Measurements from ENCODE around the gene RAPGEF5.
A peak's percentile ranks its signal among the peaks of the same experiment; 100 is the strongest.

The RAPGEF5 gene

DNA sequence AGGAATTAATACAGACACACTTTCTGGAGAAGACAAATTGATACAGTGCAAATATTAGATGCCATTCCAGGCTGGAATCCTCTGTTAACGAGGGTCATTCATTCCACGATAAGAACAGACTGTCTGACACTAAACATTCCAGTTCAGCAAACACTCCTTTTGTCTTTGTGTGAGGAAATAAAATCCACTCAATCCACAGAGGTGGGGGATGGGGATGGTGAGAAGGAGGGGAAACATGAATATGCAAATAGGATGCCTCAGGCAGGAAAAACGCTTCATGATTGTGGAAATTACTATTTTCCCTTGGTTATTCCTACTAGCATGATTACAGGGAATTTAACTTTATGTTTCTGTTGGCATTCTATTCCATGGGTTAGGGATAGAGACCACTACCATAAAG, 214.4 kb downstream of the RAPGEF5 start:
- no peak for DNase-seq

DNA sequence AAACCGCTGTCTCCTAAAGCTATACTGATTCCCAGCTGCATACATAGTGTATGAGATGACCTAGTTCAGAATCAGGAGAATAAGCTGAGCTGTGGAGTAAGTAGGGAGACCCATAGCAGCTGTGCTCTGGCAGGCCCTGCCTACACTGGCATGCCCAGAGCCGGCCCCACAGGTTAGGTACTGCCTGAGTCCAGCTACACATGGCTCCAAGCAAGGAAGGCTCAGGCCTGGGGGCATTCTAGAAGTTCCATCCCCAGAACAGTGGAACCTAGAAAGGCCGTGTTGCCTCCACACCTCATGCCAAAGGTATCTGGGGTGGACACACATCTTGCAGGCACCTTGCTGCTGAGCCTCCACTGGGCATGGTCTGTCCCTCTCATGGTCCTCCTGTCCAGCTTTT, 215.6 kb downstream of the RAPGEF5 start:
- DNase-seq: no peak

DNA sequence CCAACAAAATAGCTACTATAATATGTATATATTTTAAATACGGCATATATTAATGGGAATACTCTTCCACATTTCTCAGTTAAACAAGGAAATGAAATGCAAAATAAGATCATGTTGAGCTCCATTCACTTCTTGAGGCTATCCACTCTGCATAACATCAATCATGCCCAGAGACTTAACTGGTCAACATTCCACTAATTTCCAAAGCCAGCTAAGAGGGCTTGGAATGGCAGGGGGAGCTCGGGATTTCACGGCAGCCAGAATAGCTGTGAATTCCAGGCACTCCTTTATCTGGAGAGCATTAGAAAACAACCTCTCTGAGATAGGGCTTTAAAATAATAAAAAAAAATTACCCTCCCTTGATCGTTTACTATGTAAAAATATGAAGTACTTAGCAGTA, 216.4 kb downstream of the RAPGEF5 start:
- no peak for DNase-seq

DNA sequence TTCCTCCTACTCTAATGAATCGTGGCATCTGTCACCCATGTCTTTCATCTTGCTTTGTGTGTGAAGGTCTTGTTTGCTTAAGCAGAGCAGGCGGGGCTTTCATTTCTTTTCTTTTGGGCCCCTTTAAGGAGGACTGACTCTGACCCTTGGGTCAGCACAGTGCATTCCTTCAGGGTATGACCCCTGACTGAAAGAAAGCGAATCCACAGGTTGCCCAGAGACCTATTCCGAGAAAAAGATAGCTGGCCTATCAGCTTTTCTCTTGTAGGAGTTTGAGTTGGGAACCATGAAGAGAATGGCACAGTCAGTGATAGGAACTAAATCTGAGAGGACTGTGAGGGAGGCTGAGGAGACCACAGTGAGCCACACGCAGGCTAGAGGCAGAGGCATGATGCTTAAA, 218.1 kb downstream of the RAPGEF5 start:
- no peak for DNase-seq

DNA sequence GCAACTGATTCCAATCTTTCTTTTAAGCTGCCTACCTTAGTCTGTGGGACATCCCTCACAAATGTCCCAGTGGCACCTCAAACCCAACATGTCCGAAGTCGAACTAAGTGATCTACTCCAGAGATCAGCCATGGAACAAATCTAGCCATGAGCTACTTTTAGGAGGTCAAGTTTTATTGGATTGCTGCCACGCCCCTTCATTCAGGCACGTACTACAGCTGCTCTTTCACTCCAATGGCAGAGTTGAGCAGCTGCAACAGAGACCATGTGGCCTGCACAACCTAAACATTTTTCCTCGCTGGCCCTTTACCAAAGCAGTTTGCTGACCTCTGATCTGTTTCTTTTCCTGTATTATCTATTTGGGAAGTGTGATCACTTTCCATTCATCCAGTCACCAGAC, 218.8 kb downstream of the RAPGEF5 start:
- DNase-seq: no peak

DNA sequence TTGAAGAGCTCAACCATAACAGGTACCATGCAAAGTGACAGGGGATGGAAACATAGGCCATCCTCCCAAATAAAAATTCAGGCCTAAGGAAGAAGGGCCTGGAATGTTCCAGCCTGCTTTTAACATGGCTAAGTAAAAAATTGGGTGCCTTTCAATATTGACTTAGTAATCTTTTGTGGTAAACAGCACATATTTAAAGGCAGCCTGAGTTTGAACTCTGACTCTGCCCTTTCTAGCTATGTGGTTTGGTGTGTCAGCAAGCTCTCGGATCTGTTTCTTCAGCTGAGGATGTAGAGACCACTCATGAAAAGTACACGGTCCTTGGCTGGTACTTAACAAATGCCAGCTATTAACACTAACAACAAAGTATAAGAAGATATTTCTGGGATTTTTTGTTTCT, 219.5 kb downstream of the RAPGEF5 start:
- no peak for DNase-seq

DNA sequence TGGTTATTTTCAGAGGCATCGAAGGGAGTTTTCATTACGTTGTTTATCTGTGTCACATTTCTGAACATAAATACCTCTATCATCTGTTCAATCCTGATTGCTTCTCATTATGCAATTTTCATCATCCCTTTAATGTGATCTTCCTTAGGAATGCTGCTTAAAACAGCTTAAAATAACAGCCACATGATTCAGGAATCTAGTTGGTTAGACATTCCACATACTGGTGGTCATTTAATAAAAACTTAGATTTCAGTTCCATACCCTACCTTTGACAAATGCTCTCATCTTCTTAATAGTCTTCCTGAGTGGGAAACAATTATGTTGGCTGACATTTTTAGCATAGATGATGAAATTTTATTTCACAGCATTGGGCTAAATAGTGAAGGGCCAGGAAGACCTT, 219.9 kb downstream of the RAPGEF5 start:
- no peak for DNase-seq

DNA sequence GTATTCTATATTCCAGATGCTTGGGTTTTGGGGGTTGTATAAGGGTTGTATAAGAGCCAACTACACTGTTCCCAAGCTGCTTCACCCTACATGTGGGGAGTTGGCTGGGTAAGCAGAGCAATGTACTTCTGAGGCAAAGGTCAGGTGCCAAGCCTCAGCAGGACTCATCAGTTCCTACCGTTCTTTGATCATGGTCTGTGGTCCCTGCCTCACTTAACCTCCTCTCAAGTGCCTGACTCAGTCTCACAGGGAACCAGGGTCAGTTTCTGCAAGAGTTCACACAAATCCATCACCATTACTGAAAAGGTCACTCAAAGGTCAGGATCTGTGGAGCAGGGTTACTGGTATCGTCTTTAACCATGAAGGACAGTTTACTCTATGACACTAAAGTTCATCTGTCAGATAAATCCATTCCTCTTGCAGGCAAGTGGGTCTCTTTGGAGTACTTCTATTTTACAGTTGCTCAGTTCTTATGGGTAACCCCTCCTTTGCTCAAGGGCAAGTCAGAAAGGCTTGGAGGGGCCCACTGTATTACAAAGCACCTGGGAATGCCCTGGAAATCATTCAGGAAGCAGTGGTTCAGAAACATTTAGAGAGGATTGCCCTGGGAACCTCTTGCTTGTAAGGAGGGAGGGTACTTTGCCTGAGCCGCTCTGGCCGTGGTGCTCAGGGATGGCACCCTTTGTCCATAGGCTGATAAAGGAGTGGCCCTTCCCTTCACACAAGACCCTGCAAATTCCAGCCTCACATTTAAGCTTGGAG, 227.0 kb downstream of the RAPGEF5 start:
- DNase-seq: no peak

DNA sequence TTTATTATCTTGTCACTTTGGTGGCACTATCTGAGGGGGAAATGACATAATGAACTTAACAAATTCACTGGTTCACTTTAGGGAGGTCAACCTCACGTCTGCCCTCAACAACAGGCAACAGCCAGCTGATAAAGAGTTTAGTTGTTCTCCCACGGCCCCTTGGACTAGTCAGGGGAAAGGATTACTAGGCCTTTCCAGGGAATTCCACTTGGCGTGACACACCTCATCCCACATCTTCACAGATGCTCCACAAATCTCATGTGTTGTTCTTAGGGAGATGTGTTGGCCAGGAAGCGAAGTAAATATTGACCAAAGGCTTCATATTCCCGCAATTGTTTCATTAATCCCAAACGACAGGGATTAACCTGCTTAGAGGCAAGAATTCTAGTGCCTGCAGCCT, 227.8 kb downstream of the RAPGEF5 start:
- no peak for DNase-seq

DNA sequence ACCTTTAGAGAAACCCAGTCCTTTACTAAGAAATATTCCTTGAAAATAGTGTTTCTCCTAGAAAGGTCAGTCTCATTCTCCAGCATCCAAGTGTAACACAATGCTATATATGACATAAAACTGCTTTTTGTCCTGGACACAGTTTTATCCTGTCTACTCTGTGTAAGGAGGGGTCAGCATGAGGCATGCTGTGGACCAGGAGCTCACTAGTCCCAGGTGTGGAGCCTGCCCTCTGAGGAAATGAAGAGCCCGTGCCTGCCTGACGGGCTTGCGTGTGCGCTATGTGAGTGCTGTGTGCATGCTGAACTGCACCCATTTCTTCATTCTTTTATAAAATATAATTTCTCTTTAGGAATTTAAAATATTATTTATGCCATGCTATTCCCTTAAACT, 228.4 kb downstream of the RAPGEF5 start:
- DNase-seq: no peak

DNA sequence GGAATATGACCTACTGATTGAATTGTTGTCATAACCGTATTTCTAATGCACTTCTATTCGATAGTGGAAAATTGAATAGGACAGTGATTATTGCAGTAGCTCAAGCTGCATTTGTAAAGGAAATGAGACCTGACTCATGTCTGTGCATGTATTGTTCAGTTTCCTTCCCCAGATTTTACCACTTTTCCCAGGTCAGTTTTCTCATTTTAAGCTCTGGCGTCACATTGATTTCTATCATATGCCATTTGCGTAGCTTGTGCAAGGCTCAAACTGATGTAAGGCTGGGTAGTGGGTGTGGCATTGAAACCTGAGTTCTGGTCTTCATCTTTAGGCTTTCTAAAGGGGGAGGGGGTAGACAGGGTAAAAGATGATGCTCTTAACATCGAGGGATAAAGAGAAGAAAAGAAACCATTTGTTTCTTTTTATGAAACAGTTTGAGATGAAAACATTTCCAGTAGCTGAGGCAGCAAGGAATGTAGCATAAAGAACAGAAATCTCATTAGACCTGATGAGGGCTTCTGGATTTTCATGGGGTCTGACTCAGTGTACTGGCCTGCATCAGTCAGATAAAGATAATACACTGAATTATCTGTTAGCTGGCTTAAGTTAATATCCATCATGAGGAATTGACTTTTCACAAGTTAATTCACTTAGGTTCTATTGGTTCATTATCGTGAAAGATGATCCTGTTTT, 229.0 kb downstream of the RAPGEF5 start:
- no peak for DNase-seq

DNA sequence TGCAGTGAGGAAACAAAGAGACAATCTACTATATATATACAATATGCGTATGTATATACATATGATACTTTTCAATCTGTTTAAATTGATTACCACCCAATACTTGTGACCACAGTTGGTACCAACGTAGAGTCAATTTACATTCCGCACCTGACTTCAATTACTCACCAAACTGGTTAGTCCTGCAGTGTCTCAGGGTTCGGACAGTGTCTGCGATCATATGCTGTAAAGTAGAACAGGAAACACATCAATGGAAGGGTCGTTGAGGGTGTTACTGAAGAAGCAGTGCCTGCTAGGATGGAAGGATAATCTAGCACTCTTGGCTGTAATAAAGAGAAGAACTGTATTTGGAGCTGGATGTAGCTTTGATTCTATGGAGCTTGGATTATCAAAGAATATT, 231.5 kb downstream of the RAPGEF5 start:
- peak; percentile 47 for DNase-seq

DNA sequence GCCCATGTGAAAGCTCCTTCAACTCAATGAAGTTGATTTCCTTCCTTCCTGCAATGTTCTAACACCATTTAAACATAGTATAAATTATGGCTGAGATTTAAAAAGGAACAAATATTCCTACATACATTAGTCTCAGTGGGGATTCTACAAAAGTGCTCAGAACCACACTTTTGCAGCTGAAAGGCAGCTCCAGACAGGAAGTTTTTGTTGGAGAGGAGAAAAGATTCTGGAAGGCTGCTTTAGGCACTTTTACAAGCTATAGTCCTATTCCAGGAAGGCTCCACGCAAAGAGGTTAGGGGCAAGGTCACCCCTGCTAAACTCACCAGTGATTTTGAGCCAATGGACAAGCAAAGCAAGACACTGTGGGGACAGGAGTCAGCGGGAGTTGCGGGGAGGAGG, 232.0 kb downstream of the RAPGEF5 start:
- DNase-seq: no peak

DNA sequence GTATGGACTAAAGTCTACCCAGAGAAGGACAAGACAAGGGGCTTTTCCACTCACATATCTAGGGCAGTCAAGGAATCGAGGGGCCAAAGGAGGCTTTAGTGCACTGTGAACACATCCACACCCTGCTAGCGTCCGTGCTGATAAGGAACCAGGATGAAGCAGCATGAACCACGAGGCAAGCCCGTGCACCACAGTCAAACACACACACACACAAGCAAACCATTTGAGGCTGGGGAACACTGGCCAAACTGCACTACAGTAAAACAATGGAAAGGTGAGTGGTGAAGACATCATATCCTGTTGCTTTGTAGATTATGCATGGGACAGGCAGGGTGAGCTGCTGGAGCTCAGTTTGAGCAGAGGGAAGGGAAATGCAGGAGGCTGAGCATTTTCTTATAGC, 233.8 kb downstream of the RAPGEF5 start:
- no peak for DNase-seq

DNA sequence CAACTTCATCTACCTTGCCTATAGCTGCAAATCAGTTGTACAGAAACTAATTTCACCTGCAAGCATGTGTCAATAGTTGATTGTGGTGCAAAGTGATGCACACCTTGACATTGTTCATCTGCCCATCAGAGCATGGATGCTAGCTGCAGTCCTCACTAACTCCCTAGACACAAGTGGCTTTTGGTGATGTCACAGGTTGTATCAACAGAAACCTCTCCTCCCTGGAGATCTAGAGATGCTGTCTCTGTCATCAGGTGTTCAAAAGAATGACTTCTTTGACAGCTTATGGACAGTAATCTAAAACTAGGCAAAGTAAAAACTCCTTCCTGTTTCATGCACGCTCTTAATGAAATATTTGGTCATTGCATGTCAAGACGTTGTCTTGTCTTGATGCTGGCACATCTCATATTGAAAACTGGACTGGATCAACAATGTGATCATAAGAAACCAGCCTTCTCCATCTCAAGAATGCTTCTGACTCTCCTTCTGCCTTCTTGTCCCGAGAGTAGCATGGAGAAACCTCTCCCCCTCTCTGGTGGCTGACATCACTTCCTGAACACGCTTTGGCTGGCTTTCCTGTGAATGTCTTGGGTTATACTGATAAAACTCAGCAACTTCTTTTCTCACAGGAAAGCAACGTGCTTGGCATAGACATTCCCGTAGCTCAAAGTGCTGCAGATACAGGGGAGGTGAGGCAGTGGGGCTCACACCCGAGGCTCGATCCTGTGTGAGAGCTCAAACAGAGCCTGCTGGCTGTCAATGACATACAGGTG, 235.1 kb downstream of the RAPGEF5 start:
- no peak for DNase-seq

DNA sequence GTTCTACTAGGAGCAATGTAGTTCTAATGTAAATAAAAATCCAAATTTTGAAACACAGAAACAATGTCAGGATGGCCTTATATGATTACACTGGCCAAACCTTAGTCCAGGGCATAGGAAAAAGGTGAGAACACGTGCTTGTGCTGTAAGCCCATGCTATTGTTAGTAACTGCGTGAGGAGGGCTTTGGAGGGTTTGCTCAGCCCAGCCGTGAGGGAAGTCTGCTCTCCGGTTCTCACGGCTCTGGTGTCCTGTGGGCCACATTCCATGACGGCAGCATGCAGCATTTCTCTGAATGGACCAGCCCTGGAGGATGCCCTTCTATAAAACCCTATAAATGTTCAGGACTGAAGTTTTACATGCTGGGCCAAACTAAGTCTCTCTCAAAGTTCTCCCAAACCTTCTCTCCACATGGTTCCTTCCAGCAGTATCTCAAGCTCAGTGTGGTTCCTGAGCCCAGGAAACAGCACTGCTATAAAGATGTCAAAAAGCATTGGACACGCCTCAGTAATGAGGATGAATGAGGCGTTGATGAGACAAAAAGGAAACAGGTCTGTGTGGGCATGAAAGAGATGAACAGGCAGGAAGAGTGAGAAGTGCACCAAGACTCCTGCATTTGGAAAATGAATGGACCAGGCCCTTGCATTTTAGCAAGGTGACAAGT, 236.4 kb downstream of the RAPGEF5 start:
- no peak for DNase-seq

DNA sequence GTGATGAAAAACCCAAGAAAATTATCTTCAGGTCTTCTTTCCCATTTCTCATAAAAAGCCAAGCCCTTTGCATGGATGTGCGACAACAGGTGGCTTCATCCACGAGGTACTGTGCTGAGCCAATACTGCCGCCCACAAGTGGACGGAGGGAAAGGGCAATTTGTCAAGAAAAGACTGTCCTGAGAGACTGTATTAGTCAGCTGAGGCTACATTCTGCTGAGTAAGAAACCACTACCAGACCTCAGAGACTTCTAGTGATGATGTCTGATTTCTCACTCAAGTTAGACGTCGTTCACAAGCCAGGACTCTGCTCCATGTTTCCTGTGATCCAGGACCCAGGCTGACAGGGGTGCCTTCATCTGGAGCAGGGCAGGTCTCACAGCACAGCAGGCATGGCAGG, 239.7 kb downstream of the RAPGEF5 start:
- no peak for DNase-seq

DNA sequence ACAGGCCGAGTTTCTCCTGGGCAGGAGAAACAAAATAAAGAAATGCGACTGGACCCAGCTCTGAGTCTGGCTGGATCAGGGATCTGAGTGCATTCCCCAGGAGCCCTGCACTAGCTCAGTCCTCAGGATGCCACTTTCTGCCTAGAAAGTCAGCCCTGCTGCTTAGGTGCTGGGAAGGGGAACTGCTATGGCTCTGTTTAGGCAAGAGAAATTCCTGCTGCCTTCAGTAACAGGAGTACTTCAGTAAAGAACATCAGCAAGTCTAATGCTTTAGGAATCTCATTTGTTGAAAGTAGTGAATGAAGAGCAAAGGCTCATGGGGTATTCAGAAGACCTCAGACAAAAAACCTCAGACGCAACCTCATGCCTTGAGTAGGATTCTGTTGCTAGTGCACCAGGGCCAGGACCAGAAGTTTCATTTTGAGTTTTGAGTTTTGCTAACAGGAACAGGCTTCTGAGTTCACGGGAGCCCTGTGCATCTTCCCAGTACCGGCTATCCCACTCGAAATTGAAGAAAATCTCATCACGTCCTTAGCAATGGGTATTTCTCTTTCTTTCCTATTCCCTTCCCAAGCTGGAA, 240.4 kb downstream of the RAPGEF5 start:
- DNase-seq: no peak

DNA sequence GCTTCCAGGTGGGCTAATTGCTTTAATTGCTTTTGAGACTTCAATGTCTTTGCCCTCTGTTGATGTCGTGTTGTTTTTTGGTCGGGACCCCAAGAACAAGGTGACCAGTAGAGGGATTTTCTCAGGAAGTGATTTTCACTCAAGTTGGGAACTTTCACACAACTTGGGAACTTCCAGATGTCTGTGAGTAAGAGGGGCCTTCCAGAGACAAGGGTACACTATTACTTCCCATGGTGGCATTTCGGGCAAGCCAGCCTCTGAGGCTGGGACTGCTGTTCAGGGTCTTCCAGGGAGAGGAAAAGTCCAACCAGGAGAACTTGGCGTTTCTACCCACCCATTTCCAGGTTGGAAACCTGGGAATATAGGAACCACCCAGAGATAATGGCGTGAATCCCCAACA, 241.3 kb downstream of the RAPGEF5 start:
- no peak for DNase-seq

DNA sequence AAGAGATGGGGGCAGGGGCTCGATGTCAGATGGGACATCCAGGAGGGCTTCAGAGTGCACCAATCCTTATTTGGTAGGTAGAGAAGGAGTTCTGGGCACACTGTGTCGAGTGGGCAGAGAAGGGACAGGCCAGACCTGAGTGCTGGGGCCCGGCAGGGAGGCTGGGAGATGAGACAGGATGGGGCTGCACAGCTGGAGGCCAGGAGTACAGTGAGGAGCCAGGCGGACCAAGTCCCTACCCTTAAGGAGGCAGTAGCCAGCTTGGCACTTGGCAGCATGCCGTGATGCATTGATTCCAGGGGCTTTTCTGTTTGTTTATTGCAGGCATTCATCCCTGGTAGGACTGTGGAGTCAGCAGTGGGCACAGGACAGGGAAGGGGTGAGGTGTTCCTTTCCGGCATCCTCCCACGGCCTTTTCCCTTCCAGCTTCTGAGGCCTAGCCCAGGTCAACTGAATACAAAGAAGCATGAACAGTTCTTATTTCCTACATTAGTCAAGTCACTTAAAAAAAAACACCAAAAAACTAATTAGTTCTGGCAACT, 242.4 kb downstream of the RAPGEF5 start:
- DNase-seq: no peak

DNA sequence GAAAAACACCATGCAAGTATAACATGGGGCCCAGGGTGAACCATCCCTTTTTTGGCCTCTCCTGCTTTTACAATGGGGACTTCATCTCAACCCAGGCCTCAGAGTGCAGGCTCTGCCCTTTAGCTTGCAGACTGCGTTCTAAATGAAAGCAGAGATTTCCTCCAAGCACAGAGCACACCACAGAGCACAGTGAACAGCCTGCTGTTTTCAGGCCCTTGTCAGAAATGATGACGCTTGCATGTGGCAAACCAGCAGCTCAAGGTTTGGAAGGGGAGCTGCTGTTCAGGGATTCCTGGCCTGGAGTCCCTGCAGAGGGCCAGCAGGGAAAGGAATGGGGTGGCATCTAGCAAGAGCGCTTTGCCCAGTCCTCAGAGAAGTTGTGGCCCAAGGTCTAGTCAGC, 243.9 kb downstream of the RAPGEF5 start:
- DNase-seq: no peak

DNA sequence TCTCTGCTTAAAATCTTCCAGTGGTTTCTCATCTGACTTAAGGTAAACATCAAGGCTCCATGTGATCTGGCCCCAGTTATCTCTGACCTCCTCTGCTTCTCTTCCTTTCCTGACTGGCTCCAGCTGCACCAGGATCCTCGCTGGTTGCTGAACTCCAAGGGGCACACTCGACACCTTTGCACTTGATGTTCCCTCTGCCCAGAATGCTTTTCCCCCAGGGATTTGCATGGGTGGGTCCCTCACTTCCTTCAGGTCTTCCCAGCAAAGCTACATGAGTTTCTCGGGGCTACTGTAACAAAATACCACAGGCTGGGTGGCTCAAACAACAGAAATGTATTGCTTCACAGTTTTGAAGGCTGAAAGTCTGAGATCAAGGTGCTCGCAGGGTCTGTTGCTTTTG, 245.3 kb downstream of the RAPGEF5 start:
- DNase-seq: no peak

DNA sequence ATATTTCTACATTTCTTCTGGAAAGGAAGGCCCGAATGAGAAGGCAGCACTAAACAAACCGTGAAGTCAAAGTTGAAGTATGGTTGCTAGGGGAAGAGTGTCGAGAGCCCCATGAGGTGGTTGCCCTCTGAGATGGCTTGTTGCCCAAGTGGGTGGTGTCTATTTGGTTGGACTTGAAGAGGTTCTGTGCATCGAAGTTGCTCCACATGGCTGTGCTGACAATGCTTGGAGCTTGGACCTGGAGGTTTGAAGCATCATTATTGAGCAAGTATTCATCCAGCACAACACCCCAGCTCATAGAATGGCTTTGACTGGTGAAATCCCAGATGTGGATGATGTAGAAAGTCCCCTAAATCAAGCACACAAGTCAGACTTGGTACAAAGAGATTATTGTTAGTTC, 246.1 kb downstream of the RAPGEF5 start:
- DNase-seq: peak; percentile 24

All from NCI-H510A treated with DMSO at 0.1 percent for 48 hours (cell line).